HG02870 (cell line): Measurements from ENCODE around the gene CEP44.

Source experiments
- ATAC-seq: cut with Tn5 transposase; IDR thresholded peaks from one replicate; pipeline ENCODE4 v1.9.1; 2021; ENCODE audit warnings: mild to moderate bottlenecking, moderate library complexity; ENCODE audit not compliant: unreplicated experiment

Gene CEP44

DNA sequence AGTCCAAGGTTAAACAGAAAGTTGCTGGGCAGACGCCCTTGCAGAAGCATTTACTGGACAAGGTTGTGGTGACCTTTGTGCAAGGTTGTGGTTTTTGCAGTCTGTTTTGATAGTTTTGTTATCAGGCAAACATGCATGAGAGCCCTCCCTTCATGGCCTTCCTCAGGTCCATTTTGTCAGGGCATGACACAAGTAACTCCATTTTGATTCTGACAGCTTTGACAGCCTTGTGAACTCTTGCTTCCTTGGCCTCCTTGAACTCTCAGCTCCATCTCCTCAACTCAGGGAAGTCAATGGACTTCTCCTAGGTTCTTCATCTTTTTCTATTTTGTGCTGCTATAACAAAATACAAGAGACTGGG, 97.7 kb downstream of the CEP44 start:
- ATAC-seq: no peak
